Measurements from ENCODE around the gene TSKS.

The TSKS gene

DNA sequence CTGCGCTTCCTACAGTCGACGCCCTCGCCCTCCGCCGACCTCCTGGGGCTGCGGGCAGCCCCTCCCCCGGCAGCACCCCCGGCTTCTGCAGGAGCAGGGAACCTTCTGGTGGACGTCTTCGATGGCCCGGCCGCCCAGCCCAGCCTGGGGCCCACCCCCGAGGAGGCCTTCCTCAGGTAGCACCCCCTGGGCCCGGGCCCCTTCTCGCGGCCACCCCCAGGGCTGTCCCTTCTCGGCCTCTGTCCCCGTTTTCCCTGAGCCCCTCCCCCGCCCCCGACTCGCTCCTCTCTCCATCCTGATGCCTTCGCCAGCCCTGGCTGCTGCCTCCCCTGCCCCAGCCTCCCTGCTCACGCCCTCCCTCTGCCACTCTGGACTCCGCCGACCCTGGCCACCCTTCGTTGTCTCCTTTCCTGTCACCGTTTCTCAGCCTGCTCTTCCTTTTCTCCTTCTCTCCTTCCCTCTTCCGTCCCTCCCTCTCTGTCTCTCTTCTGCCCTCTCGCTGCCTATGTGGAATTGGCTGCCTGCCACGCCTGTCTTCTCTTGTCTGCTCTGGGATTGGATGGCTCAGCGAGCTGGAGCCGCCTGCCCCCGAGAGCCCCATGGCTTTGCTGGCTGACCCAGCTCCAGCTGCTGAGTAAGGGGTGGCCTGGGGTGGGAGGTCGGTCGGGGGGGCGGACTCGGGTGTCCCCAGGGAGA lies 39.0 kb upstream of the TSKS start:
- DNase-seq (ENCODE audit: low spot score) = no peak
- in situ Hi-C loops (cut with MboI; ENCODE audit: low sequenced_read_pairs, unreplicated experiment) = no loop called here
- TF ChIP-seq, protein P1, sequence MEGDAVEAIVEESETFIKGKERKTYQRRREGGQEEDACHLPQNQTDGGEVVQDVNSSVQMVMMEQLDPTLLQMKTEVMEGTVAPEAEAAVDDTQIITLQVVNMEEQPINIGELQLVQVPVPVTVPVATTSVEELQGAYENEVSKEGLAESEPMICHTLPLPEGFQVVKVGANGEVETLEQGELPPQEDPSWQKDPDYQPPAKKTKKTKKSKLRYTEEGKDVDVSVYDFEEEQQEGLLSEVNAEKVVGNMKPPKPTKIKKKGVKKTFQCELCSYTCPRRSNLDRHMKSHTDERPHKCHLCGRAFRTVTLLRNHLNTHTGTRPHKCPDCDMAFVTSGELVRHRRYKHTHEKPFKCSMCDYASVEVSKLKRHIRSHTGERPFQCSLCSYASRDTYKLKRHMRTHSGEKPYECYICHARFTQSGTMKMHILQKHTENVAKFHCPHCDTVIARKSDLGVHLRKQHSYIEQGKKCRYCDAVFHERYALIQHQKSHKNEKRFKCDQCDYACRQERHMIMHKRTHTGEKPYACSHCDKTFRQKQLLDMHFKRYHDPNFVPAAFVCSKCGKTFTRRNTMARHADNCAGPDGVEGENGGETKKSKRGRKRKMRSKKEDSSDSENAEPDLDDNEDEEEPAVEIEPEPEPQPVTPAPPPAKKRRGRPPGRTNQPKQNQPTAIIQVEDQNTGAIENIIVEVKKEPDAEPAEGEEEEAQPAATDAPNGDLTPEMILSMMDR (IDR thresholded peaks at IDR 0.05; ENCODE audit: borderline replicate concordance, control extremely low read depth, extremely low read depth, insufficient read depth, missing control alignments) = no peak

DNA sequence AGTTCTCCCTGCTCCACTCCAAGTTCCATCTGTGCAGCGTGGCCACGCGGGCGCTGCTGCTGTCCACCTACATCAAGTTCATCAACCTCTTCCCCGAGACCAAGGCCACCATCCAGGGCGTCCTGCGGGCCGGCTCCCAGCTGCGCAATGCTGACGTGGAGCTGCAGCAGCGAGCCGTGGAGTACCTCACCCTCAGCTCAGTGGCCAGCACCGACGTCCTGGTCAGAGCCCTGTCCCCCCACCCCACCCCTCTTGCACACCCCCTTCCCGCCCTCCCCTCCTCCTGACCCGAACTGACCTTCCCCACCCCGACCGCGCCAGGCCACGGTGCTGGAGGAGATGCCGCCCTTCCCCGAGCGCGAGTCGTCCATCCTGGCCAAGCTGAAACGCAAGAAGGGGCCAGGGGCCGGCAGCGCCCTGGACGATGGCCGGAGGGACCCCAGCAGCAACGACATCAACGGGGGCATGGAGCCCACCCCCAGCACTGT lies 38.3 kb upstream of the TSKS start:
- DNase-seq (ENCODE audit: low spot score) = no peak
- in situ Hi-C loops (cut with MboI; ENCODE audit: low sequenced_read_pairs, unreplicated experiment) = no loop called here
- TF ChIP-seq, protein P1 (IDR thresholded peaks at IDR 0.05; ENCODE audit: borderline replicate concordance, control extremely low read depth, extremely low read depth, insufficient read depth, missing control alignments) = no peak

DNA sequence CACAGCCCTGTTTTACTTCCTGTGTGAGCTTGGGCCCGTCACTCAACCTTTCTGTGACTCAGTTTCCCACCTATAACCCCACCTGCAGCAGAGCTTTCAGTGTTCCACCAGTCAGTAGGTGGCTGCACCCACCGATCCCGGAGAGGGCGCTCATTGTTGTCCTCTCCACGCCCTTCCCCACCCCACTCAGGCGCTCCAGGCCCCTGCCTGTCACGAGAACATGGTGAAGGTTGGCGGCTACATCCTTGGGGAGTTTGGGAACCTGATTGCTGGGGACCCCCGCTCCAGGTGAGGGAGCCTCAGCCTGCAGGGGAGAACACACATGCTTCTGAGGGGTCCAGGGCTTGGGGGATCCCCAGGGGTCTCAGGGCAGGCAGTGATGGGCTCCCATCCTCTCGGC lies 37.7 kb upstream of the TSKS start:
- DNase-seq (ENCODE audit: low spot score) = no peak
- TF ChIP-seq, protein P1 (IDR thresholded peaks at IDR 0.05; ENCODE audit: borderline replicate concordance, control extremely low read depth, extremely low read depth, insufficient read depth, missing control alignments) = no peak
- in situ Hi-C loops (cut with MboI; ENCODE audit: low sequenced_read_pairs, unreplicated experiment) = no loop called here

- in situ Hi-C loops (cut with MboI; ENCODE audit: low sequenced_read_pairs, unreplicated experiment) = no loop called here
Measured at GRCh38 chr19:49799798-49800376, 36.8 kb upstream of the TSKS start.

DNA sequence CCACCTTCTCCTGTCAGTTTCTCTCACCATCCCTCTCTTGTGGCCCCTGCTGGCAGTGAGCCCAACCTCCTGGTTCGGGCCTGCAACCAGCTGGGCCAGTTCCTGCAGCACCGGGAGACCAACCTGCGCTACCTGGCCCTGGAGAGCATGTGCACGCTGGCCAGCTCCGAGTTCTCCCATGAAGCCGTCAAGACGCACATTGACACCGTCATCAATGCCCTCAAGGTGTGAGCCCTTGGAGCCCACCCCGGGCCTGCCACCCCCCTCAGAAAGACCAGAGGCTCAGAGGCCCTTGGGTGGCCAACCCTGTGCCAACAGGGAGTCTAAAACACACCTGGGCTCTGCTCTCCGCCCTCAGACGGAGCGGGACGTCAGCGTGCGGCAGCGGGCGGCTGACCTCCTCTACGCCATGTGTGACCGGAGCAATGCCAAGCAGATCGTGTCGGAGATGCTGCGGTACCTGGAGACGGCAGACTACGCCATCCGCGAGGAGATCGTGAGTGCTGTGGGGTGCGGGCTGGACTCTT lies 36.2 kb upstream of the TSKS start:
- DNase-seq (ENCODE audit: low spot score) = no peak
- TF ChIP-seq, protein P1 (IDR thresholded peaks at IDR 0.05; ENCODE audit: borderline replicate concordance, control extremely low read depth, extremely low read depth, insufficient read depth, missing control alignments) = no peak
- in situ Hi-C loops (cut with MboI; ENCODE audit: low sequenced_read_pairs, unreplicated experiment) = no loop called here

More at GRCh38 chr19:49799798-49800376, 36.8 kb upstream of the TSKS start:
- no peak for DNase-seq (ENCODE audit: low spot score)
- TF ChIP-seq, protein P1 (IDR thresholded peaks at IDR 0.05; ENCODE audit: borderline replicate concordance, control extremely low read depth, extremely low read depth, insufficient read depth, missing control alignments) = no peak

DNA sequence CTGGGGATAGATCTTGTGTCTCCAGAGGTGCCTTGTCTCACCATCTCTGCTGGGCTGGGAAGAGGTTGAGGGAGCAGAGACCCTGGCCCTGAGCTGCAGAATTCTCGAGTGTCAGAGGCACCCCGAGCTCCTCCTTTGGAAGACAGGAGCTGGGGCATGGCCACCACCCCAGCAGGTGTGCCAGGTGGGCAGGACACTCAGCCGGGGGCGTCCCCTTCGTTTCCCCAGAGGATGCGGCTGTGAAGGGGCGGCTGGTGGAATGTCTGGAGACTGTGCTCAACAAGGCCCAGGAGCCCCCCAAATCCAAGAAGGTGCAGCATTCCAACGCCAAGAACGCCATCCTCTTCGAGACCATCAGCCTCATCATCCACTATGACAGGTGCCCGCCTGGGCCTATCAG lies 35.5 kb upstream of the TSKS start:
- in situ Hi-C loops (cut with MboI; ENCODE audit: low sequenced_read_pairs, unreplicated experiment) = no loop called here

More for the DNA sequence above, 35.5 kb upstream of the TSKS start:
- DNase-seq (ENCODE audit: low spot score) = no peak
- TF ChIP-seq, protein P1 (IDR thresholded peaks at IDR 0.05; ENCODE audit: borderline replicate concordance, control extremely low read depth, extremely low read depth, insufficient read depth, missing control alignments) = no peak
